ENCODE measurements around the gene YWHAG.

Gene YWHAG

GRCh38 chr7:76346778-76347177 is 12.0 kb downstream of the YWHAG start:
- DNase-seq (ENCODE audit: low spot score): no peak
- TF ChIP-seq CTCF (IDR thresholded peaks at IDR 0.05; ENCODE audit: extremely low read depth, missing control alignments): no peak

GRCh38 chr7:76346097-76346496 is 12.7 kb downstream of the YWHAG start:
- no peak for DNase-seq (ENCODE audit: low spot score)
- no peak for TF ChIP-seq CTCF (IDR thresholded peaks at IDR 0.05; ENCODE audit: extremely low read depth, missing control alignments)

GRCh38 chr7:76343931-76344321 is 14.9 kb downstream of the YWHAG start:
- no peak for TF ChIP-seq CTCF (IDR thresholded peaks at IDR 0.05; ENCODE audit: extremely low read depth, missing control alignments)
- DNase-seq (ENCODE audit: low spot score): no peak

GRCh38 chr7:76343294-76343930 is 15.4 kb downstream of the YWHAG start:
- no peak for DNase-seq (ENCODE audit: low spot score)

GRCh38 chr7:76342222-76342621 is 16.6 kb downstream of the YWHAG start:
- no peak for TF ChIP-seq CTCF (IDR thresholded peaks at IDR 0.05; ENCODE audit: extremely low read depth, missing control alignments)

More at GRCh38 chr7:76343294-76343930, 15.4 kb downstream of the YWHAG start:
- no peak for TF ChIP-seq CTCF (IDR thresholded peaks at IDR 0.05; ENCODE audit: extremely low read depth, missing control alignments)

GRCh38 chr7:76340617-76341131 is 18.1 kb downstream of the YWHAG start:
- no peak for DNase-seq (ENCODE audit: low spot score)
- no peak for TF ChIP-seq CTCF (IDR thresholded peaks at IDR 0.05; ENCODE audit: extremely low read depth, missing control alignments)

More at GRCh38 chr7:76342222-76342621, 16.6 kb downstream of the YWHAG start:
- DNase-seq (ENCODE audit: low spot score): no peak

- no peak for DNase-seq (ENCODE audit: low spot score)
- TF ChIP-seq CTCF (IDR thresholded peaks at IDR 0.05; ENCODE audit: extremely low read depth, missing control alignments): no peak
Measured at GRCh38 chr7:76338298-76339084, 20.3 kb downstream of the YWHAG start.
